ENCODE results near the gene NTN1.
A peak's percentile ranks its signal among the peaks of the same experiment; 100 is the strongest.
"Not testable (repeated sequence)": the region's sequence is repeated elsewhere in the genome, so short reads cannot be mapped to it uniquely, and the experiment has no call there.

The NTN1 gene

DNA sequence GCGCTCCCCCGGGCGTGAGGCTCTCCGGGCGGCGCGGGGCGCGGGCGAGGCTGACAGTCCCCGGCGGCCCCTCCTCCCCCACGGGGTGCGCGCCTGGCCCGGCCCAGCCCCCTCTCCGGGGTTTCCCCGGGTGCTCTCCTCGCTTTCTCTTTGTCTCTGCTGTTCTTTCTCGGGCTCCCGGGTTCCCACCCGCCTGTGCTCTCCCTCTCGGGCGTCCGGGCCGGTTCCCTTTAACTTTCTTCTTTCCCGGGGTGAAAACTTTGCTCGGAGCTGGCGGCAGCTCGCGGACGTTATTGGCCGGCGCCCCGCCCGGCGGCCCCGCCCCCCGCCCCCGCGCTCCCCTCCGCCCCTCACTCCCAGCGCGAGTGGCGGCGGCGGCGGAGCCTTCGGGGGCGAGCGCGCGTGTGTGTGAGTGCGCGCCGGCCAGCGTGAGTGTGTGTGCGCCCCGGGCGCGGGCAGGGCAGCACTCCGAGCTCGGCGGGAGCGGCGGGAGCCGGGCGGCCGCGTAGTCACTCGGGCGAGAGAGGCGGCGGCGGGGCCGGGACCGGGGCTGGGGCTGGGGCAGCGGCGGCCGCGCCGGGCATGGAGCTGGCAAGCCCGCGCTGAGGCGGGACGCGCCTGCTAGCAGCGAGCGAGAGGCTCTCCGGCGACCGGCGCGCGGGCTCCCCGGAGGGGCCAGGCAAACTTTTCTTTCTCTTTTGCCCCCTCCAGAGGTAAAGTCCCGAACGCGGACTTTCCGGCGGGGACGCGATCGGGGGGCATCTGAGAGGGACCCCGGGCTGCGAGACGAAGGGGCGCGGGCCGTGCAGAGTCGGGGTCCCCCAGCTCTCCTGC, at the start of gene NTN1:
Gene NTN1 (plus strand): TSS at position 353 of the 834 bp plus-strand sequence. CDS start 864 bp downstream, outside the sequence.
- peak; percentile 65 for DNase-seq (ENCODE audit: low spot score)

DNA sequence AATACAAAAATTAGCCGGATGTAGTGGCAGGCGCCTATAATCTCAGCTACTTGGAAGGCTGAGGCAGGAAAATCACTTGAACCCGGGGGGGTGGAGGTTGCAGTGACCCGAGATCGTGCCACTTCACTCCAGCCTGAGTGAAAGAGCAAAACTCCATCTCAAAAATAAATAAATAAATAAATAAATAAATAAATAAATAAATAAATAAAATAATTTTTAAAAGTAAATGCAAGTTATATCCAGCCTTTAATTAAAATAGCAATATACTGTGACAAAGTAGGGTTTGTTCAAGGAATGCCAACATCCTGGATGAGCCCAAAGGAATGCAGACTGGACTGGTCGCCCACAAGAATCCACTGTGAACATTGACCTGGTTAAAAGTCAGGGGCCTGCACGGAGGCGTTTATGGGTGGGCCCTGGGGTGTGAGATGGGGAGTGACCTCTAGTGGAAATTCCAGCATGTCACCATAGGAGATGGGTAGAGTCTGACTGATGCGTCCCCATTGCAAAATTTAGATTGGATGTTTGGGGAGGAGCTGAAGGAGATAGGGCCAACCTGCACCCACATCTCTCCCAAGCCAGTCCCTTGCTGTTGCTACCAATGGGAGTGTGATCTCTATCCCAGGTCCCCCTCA, 46.1 kb upstream of the NTN1 start:
- DNase-seq (ENCODE audit: low spot score), result no peak

GRCh38 chr17:8976638-8977037, 44.7 kb upstream of the NTN1 start:
- DNase-seq (ENCODE audit: low spot score), result no peak

GRCh38 chr17:8979715-8980114, 41.6 kb upstream of the NTN1 start:
- DNase-seq (ENCODE audit: low spot score), result no peak

DNA sequence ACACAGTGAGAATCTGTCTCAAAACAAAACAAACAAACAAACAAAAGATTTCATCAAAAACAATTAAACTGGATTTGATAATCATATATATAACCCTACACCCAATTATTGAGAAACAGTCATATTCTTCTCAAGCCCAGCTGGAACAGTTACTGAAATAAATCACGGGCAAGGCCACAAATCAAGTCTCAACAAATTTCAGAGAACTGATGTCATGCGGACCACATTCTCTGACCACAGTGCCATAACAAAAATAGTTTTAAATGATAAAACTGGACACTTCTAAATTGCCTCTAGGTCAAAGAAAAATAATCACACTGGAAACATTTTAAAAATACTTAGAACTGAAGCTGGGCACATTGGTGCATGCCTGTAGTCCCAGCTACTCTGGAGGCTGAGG, 39.9 kb upstream of the NTN1 start:
- no peak for DNase-seq (ENCODE audit: low spot score)

GRCh38 chr17:8984225-8984624, 37.1 kb upstream of the NTN1 start:
- DNase-seq (ENCODE audit: low spot score), result not testable (repeated sequence)

GRCh38 chr17:8985054-8985701, 36.1 kb upstream of the NTN1 start:
- no peak for DNase-seq (ENCODE audit: low spot score)

DNA sequence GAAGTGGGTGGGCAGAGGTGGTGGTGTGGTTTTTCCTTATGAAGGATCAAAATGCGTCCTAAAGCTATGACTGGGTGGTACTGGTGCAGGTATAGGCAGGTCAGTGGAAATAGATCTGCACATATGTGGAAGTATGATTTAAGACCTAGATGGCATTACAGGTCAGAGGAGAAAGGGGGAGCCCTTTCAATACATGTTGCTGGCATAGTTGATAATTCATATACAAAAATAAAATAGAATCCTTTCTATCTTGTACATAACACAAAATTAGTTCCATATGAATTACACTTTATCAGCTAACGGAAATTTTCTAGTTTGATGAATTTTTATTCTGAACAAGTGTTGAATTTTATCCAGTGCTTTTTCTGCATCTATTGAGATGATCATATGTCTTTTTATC, 35.0 kb upstream of the NTN1 start:
- DNase-seq (ENCODE audit: low spot score), result no peak

DNA sequence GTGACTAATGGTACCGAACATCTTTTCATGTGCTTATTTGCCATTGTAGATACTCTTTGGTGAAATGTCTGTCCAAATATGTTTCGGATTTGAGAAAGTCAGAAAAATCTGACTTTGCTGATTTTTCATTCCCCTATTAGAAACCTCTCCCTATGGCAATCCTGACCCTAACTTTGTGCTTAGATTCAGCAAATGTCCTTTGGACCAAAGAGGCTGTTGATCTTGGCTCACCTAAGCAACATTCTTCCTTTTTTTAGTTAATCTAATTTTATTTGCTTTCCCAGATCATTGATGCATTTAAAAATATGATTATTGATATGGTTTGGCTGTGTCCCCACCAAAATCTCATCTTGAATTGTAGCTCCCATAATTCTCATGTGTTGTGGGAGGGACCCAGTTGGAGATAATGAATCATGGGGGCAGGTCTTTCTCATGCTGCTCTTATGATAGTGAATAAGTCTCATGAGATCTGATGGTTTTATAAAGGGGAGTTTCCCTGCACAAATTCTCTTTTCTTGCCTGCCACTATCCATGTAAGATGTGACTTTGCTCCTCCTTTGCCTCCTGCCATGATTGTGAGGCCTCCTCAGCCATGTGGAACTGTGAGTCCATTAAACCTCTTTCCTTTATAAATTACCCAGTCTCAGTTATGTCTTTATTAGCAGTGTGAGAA, 32.9 kb upstream of the NTN1 start:
- not testable (repeated sequence) for DNase-seq (ENCODE audit: low spot score)

DNA sequence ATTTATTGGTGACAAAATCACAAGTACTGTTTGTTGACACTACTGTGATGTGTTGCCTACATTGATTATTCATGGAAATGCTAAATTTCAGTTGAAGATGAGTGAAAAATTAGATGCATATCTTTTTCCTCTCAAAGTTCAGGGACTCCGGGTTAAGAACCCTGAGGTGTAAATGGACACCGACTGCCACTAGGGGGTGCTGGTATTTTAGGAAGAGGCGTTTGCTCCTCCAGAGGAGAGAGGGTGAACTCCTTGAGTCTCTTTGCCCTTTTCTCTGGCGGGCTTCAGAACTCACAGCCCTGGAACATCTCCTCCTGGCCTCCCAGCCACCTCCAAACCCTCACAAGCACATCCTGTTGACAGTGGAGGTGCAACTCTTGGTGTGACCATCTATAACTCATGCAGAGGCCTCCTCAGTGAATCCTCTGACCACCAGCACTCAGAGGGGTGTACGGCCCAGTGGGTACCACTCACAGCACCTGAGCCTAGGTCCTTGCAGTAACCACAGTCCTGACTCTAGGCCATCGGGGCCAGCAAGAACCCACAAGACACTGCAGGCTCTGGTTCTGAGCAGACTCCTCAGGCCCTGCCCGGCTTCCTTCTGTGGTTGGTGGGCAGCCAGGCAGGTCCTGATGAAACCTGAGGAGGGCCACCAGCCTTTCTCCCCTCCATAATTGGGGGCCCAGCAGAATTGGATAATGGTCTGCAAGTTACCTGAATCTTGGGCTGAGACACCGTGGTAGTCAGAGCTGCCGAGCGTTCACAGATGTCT, 29.6 kb upstream of the NTN1 start:
- DNase-seq (ENCODE audit: low spot score), result peak; percentile 71

GRCh38 chr17:8994319-8994718, 27.0 kb upstream of the NTN1 start:
- peak; percentile 66 for DNase-seq (ENCODE audit: low spot score)

GRCh38 chr17:8995711-8996110, 25.6 kb upstream of the NTN1 start:
- no peak for DNase-seq (ENCODE audit: low spot score)

DNA sequence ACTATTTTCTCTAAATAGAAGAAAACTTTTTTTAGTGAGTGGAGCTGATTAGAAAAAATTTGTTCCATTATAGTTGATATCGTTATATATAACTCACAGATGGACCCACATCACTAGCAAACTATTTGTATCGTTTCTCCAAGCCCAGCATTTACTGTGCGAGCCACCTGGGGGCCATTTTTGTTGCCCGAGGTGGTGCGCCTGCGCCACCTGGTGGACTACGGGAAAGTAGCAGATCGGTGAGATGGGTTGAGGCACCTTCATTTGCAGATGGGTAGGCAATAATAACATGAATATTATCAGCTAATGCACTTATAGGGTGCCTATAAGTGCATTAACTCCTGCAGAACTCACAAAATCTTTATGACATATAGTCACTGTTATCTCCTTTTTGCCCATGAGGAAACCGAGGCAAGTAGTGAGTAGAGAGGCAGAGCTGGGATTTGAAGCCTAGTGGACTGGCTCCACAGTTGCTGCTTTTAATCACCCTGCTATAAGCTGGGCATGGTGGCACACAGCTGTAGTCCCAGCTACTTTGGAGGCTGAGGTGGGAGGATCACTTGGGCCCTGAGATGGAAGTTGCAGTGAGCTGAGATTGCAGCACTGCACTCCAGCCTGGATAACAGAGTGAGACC, 23.2 kb upstream of the NTN1 start:
- peak; percentile 70 for DNase-seq (ENCODE audit: low spot score)

DNA sequence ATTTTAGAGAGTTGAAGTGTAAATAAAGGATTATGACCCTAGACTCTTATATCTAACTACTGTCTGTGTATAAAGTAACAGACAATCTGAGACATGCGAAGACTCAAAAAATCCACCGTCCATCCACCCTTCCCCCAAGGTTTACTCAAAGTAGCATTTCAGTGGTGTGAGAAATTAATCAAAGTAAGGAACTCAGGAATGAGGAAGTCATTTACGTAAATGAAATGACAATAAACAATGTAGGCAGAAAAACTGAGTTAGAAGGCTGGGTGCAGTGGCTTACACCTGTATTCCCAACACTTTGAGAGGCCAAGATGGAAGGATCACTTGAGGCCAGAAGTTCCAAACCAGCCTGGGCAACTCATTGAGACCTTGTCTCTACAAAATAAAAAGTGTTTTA, 19.8 kb upstream of the NTN1 start:
- peak; percentile 0 for DNase-seq (ENCODE audit: low spot score)

GRCh38 chr17:9002227-9002605, 19.1 kb upstream of the NTN1 start:
- no peak for DNase-seq (ENCODE audit: low spot score)

DNA sequence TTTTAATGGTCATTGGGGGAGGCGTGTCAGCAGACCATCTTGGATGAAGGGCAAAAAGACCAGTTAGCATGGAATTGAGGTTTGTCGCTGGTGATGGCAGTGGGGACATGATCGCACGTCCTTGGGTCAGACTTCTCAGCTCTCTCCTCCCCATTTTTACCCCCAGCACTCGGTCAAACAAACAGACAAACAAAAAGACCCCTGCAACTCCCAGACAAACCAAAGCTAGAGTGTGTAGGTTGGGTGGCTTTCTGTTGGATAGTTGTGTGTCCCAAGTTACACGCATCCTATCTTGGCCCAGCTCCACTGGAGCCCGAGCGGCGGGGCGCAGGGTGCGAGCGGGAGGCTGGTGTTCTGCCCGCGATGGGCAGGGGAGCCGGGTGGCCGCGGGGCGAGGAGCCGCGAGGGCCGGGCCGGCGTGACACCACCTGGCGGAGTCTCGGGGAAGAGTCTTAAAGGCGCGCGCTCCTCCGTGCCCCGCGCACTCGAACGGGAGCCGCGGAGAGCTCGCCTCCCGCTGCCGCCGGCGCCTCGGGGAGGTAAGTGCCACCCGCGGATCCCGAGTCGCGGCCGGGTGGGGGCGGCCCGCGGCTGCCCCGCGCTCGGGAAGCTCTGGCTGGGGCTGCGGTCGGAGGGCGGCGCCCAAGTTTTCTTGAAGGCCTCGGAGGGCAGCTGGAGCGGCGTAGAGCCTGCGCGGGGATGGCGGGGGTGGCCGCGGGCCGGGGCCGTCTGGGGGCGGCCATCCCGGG, 18.5 kb upstream of the NTN1 start:
- peak; percentile 35 for DNase-seq (ENCODE audit: low spot score)

DNA sequence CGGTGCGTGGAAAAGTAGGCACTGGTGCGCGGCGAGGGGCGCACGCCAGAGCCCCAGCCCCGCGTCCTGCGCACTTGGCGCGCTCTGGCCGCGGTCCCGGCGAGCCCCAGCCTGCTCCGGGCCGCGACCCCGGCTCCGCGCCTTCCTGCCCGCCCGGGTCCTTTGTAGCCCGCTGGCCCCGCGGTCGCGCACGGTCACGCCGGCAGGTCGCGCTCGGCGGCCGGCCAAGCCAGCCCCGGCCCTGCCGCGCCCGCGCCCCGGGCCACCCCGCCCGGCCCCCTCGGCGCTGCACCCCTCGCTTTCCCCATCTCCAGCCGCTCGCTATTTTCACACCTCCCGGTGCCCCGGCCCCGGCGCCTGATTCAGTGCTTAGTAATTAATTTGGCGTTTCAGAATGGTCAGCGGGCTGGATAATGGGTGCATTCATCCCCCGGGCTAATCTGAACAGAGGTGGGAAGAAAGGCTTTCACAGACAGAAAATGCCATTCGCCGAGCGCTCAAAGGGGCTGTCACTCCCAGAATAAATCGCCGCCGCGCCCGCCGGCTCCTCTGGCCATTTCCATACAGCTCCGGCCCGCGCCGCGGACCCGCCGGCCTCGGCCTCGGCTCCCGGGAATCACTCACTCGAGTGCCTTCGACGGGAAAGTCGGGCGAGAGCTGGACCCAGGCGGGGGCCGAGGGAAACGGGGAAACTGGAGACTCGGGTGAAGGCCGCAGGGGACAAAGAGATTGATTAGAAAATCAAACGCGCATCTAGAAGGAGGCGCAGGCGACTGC, 17.8 kb upstream of the NTN1 start:
- no peak for DNase-seq (ENCODE audit: low spot score)

- no peak for DNase-seq (ENCODE audit: low spot score)
Measured at GRCh38 chr17:9004132-9004960, 17.0 kb upstream of the NTN1 start.

- no peak for DNase-seq (ENCODE audit: low spot score)
Measured at GRCh38 chr17:9004961-9005285, 16.4 kb upstream of the NTN1 start.

Data from AG08396 (cell line).